Adrenal gland (tissue), 5 donors: Measurements from ENCODE around the gene APBA2.

Experiments
- CTCF ChIP-seq, 6 experiments: fragments of 450-650 bp in 4 of 6; fragments of 200-600 bp in 2 of 6; sonication (generic) in 1 of 6; IDR thresholded peaks; 1 replicate in 5 of 6; 2 replicates in 1 of 6; pipeline versions ENCODE4 v1.5.1 to v1.8.0; 2016 to 2021; ENCODE audit warnings: antibody characterized with exemption in 6 of 6, mild to moderate bottlenecking in 2 of 6, moderate library complexity in 1 of 6
- POLR2A ChIP-seq, 2 donors: fragments of 450-650 bp; IDR thresholded peaks; one replicate each; pipeline ENCODE4 v1.6.1; 2017; ENCODE audit warnings: antibody characterized with exemption in 2 of 2, mild to moderate bottlenecking in 2 of 2, moderate library complexity in 1 of 2
- donor health status: DM: no; HTN: no; CAD: no.

DNA sequence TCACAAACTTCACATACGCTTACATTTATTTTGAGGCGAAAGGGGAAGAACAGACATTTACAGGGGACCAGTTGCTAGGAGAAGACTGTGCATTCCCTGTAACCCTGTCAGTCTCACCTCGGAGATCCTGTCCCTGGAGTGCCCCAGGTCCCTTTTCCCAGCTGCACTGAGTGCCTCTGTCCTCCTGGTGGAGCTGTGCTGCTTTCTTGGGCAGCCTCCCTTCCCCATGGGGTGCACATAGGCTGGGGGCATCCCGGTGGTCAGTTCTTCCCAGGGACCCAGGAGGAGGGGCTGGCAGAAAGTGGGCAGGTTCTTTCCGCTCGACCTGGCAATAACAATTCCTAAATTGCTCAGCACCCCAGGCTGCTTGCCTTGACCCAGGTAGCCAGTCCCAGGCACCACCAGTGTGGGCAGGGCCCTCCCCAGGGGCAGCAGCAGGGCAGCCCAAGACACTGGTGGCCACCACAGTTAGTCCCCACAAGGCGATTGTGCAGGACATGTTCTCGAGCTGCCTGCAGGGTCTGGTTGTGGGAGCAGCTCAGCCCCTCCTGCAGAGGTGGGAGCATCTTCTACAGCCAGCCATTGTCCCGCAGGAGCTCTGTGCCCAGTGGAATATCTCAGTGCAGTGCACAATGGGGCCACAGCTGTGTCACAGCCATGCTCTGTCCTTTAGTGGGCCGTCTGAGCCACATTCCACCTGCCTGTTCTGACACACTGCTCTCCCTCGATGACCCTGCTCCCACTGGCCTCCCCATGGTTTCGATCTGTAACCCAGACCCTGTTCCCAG is 36.3 kb downstream of the APBA2 start:
- TF ChIP-seq CTCF (IDR thresholded peaks at IDR 0.05), result no peak
- TF ChIP-seq POLR2A (IDR thresholded peaks at IDR 0.05), result no peak
